Heart left ventricle (tissue), 16 donors: Measurements from ENCODE around the gene KRT71. TPM values are rescaled to one million over a fixed set of nuclear protein-coding genes. Genes with fewer than 3 reads are reported as not detected.

Experiments used
- ATAC-seq, 4 donors: fragments of 200-7000 bp; cut with Tn5 transposase; one replicate each; pipeline ENCODE4 v1.9.1; 2020 to 2022; ENCODE audit warnings: moderate library complexity in 4 of 4, mild to moderate bottlenecking in 3 of 4, moderate number of reproducible peaks in 1 of 4
- DNase-seq, 5 donors: peaks; one replicate each; pipeline ENCODE4 v3.0.0-alpha.2; 2020
- H3K27ac ChIP-seq, 12 donors: fragments of 200-600 bp; sonication (generic) in 4 of 12; one replicate each; pipeline versions ENCODE4 v1.5.0 to v1.8.0; 2016 to 2022; ENCODE audit warnings: mild to moderate bottlenecking in 2 of 12
- H3K27me3 ChIP-seq, 9 donors: fragments of 200-600 bp; sonication (generic) in 2 of 9; one replicate each; pipeline versions ENCODE4 v1.5.1 to v1.8.0; 2016 to 2022; ENCODE audit warnings: mild to moderate bottlenecking in 3 of 9
- H3K36me3 ChIP-seq, 9 donors: fragments of 200-600 bp; sonication (generic) in 2 of 9; one replicate each; pipeline versions ENCODE4 v1.5.0 to v1.8.0; 2018 to 2022; ENCODE audit warnings: mild to moderate bottlenecking in 2 of 9
- H3K4me1 ChIP-seq, 12 donors: fragments of 200-600 bp; sonication (generic) in 4 of 12; one replicate each; pipeline versions ENCODE4 v1.5.0 to v1.8.0; 2016 to 2022; ENCODE audit warnings: mild to moderate bottlenecking in 3 of 12
- H3K4me3 ChIP-seq, 12 donors: fragments of 200-600 bp; sonication (generic) in 4 of 12; one replicate each; pipeline versions ENCODE4 v1.5.0 to v1.8.0; 2017 to 2022; ENCODE audit warnings: mild to moderate bottlenecking in 9 of 12, moderate library complexity in 4 of 12
- H3K9me3 ChIP-seq, 12 donors: fragments of 200-600 bp; sonication (generic) in 4 of 12; one replicate each; pipeline versions ENCODE4 v1.5.0 to v1.8.0; 2016 to 2022; ENCODE audit warnings: mild to moderate bottlenecking in 1 of 12
- CTCF ChIP-seq, 12 donors: fragments of 200-600 bp; sonication (generic) in 4 of 12; IDR thresholded peaks; one replicate each; pipeline versions ENCODE4 v1.5.0 to v1.8.0; 2018 to 2022; ENCODE audit warnings: antibody characterized with exemption in 12 of 12, mild to moderate bottlenecking in 5 of 12
- POLR2A ChIP-seq, 2 donors: fragments of 450-650 bp; IDR thresholded peaks; one replicate each; pipeline ENCODE4 v1.6.1; 2017; ENCODE audit warnings: antibody characterized with exemption in 2 of 2, mild to moderate bottlenecking in 2 of 2, moderate library complexity in 2 of 2
- WGBS, 4 donors: extraction: QIAGEN DNeasy Blood & Tissue Kit in 2 of 4; methylation state at CpG; one replicate each; pipeline versions ENCODE4 v1.1.5 to v1.1.7; 2013 to 2018; 5-methylcytosine and 5-hydroxymethylcytosine counted together
- intact Hi-C, 10 donors: fragments of 100-400 bp; cut with DNase I; formaldehyde crosslinking; loops; one replicate each; pipeline versions ENCODE4 v1.11.1 to v1.14.2; 2022
- polyA plus RNA-seq, 2 donors: library from polyadenylated mRNA; stranded (reverse); fragments of 200-250 nt; gene quantifications; one replicate each; pipeline ENCODE4 v1.2.3, GENCODE V29; 2013
- total RNA-seq, 9 donors: library from RNA; depleted of rRNA in 2 of 9; stranded (reverse); fragments of >200 nt in 2 of 9; fragmentation: NEBNext Ultra II Directional in 3 of 9; extraction: Animal tissue kit (Norgen Biotek cat#: 25700) in 3 of 9; gene quantifications; one replicate each; pipeline versions ENCODE4 v1.1.0 to v1.2.4, GENCODE V29; 2016 to 2023
- donor health status: ischemic (EF 13 %, LVEDD 7.1; RV severe dilation, severe dysfunction).
- donor health status: healthy with polysubstance abuse.
- donor health status: DM: no; HTN: yes; CAD: no.
- donor health status: DM: no; HTN: no; CAD: no.
- donor health status: ischemic (EF 25% LVEDD 6.9; RV normal size, moderate dysfunction).
- donor health status: ischemic (EF 25% LVEDD 5.7; RV mildly dilated, moderate dysfunction).
- donor health status: healthy.
- donor health status: DM: yes; HTN: yes; CAD: no.
- donor health status: ischemic (EF 35%, LVEDD 5.7; RV mildly dilated, moderate dysfunction).
- donor health status: nonischemic (EF 11% LVEDD 7.7; RV severe dilation, severe dysfunction).
- donor health status: DM: yes; HTN: yes; CAD: no.
- donor health status: PGD.
- donor health status: ischemic (EF 29% LVEDD 5.4; RV normal size, mild dysfunction).
- donor health status: nonischemic (EF 23%, LVEDD 6.1; RV moderate dilation, normal function).

The KRT71 gene
- total and polyA plus RNA-seq, 11 donors = not detected

DNA sequence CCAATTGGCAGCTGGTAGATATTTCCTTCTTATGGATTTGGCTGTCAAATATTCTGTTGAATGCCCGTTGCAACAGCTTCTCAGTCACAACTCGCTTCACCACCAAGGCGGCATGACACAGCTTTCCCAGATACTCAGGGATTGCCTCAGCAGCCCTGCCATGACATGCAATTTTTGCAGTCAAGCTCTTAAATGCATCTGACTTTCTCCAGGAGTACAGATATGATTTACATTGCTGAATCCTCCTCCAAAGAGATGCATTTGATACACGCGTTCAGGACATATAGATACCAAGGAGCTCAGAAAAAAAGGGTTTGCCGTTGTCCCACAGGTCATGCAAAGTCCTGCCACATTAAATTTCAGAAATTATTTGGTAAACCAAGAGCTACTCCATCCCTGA, 39.2 kb downstream of the KRT71 start:
- H3K9me3 ChIP-seq = peaks cover 0 to 13% (median 2%) of the 10 kb centered on the region in 12 donors
- H3K27me3 ChIP-seq = peaks cover 0 to 5% (median 0%) of the 10 kb centered on the region in 9 donors
- H3K36me3 ChIP-seq = no peaks in the 10 kb centered on the region
- 84 to 96% (median 90%) methylated on average over 6 of the region's 6 CpGs for WGBS, 4 donors
- TF ChIP-seq POLR2A (IDR thresholded peaks at IDR 0.05) (no peak), CTCF (IDR thresholded peaks at IDR 0.05) (no peak)
- H3K27ac ChIP-seq = no peak overlapping the region
- DNase-seq = no peak
- H3K4me1 ChIP-seq = no peaks in the 10 kb centered on the region
- H3K4me3 ChIP-seq = no peak overlapping the region
- no peak for ATAC-seq
- intact Hi-C loops = loop anchor here in 1 of 10 donors (10.0 kb wide), 1 partner anchor 359 kb away; no protein-coding TSS in a partner anchor

- DNase-seq = no peak
- intact Hi-C loops = loop anchor here in 8 of 10 donors (5.0 to 10.0 kb wide), 6 partner anchors 116 to 353 kb away; partner anchors contain the start of gene KRT84 (in 1 of the 8)
Measured at GRCh38 chr12:52508211-52508610, 44.7 kb downstream of the KRT71 start.

DNA sequence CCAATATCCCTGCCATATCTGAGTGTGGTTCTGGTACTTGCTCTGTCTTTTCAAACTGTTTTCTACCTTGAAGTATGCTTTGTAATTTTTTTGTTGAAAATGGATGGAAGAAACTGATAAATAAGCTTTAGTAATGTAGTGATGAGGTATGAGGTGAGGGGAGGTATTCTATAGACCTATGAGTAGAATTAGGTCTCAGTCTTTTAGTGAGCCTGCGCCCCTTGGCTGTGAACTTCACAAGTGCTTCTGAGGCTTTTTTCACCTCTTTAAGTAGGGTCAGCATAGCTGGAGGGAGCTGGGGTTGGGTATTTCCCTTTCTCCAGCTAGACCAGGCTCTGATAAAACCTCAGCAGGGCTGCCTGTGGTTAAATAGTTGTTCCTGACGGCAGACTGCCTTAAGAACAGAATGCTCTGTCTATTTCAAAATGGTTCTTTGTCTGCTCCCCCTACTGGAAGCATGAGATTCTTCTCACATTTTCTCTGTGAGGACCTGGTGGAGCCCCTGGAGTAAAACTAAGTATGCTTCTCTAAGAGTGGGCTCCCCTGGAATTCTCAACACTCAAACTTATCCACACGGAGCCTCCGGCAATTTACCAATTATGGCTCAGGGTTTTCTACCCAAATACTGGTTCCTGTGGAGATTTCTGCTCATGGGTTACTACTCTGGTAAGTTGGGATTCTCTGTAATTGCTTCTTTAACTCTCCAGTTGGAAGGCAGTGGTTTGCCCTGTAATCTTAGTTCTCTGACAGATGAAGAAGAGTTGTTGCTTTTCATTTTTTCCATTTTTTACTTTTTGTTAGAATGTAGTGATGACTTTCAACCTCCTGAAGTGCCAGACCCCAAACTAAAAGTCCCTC, 45.9 kb downstream of the KRT71 start:
- Histone ChIP-seq H3K36me3 (no peaks in the 10 kb centered on the region), H3K4me3 (no peak overlapping the region), H3K27me3 (peaks cover 0 to 29% (median 0%) of the 10 kb centered on the region in 9 donors), H3K9me3 (peaks cover 0 to 18% (median 5%) of the 10 kb centered on the region in 12 donors), H3K4me1 (peaks cover 0 to 3% (median 0%) of the 10 kb centered on the region in 12 donors), H3K27ac (no peak overlapping the region)
- intact Hi-C loops = loop anchor here (1.0 to 10.0 kb wide), 8 partner anchors 115 to 352 kb away; partner anchors contain the start of gene KRT84 (in 1 of the 10)
- DNase-seq (no peak), ATAC-seq (peak in 3 of 4 donors; percentile 39 to 69 (median 51))
- 33 to 44% (median 38%) methylated on average over 4 of the region's 4 CpGs for WGBS, 4 donors
- TF ChIP-seq CTCF (IDR thresholded peaks at IDR 0.05) (peak; percentile 31 to 63 (median 49)), POLR2A (IDR thresholded peaks at IDR 0.05) (no peak)

More at GRCh38 chr12:52508211-52508610, 44.7 kb downstream of the KRT71 start:
- peaks cover 0 to 3% (median 0%) of the 10 kb centered on the region in 12 donors for H3K4me1 ChIP-seq
- peaks cover 0 to 29% (median 0%) of the 10 kb centered on the region in 9 donors for H3K27me3 ChIP-seq
- WGBS, 4 donors = 83 to 88% (median 85%) methylated on average over 5 of the region's 5 CpGs
- no peak overlapping the region for H3K27ac ChIP-seq
- TF ChIP-seq CTCF (IDR thresholded peaks at IDR 0.05) (no peak), POLR2A (IDR thresholded peaks at IDR 0.05) (no peak)
- H3K4me3 ChIP-seq = no peak overlapping the region
- no peaks in the 10 kb centered on the region for H3K36me3 ChIP-seq
- ATAC-seq = no peak
- peaks cover 0 to 13% (median 2%) of the 10 kb centered on the region in 12 donors for H3K9me3 ChIP-seq

- H3K9me3 ChIP-seq = peaks cover 0 to 8% (median 0%) of the 10 kb centered on the region in 12 donors
- peaks cover 0 to 3% (median 0%) of the 10 kb centered on the region in 12 donors for H3K4me1 ChIP-seq
- ATAC-seq = no peak
- intact Hi-C loops = loop anchor here in 4 of 10 donors (10.0 kb wide), 2 partner anchors 118 to 348 kb away; partner anchors contain the start of gene KRT84 (in 1 of the 4)
- 83 to 91% (median 86%) methylated on average over 1 of the region's 1 CpG for WGBS, 4 donors
- no peak overlapping the region for H3K4me3 ChIP-seq
- peaks cover 0 to 20% (median 0%) of the 10 kb centered on the region in 9 donors for H3K27me3 ChIP-seq
- no peak overlapping the region for H3K27ac ChIP-seq
- TF ChIP-seq CTCF (IDR thresholded peaks at IDR 0.05) (no peak), POLR2A (IDR thresholded peaks at IDR 0.05) (no peak)
- H3K36me3 ChIP-seq = no peaks in the 10 kb centered on the region
- no peak for DNase-seq
Measured at GRCh38 chr12:52502877-52503276, 50.1 kb downstream of the KRT71 start.
